IPS-20b (cell line): ENCODE data around the gene EDIL3.

Experiments used
- H3K27ac ChIP-seq: one replicate; pipeline ENCODE4 v1.5.1; 2013; ENCODE audit warnings: low read length
- H3K27me3 ChIP-seq: 2 replicates; pipeline ENCODE4 v1.6.1; 2013; ENCODE audit warnings: mild to moderate bottlenecking, low read length, inconsistent platforms; ENCODE audit not compliant: insufficient read depth
- H3K36me3 ChIP-seq: 2 replicates; pipeline ENCODE4 v1.6.1; 2013; ENCODE audit warnings: low read depth, mild to moderate bottlenecking, inconsistent platforms, low read length, moderate library complexity; ENCODE audit not compliant: insufficient read depth
- H3K4me1 ChIP-seq: 2 replicates; pipeline ENCODE4 v1.6.1; 2013; ENCODE audit warnings: mild to moderate bottlenecking, control low read depth, inconsistent platforms, low read length, moderate library complexity; ENCODE audit not compliant: insufficient read depth
- H3K4me3 ChIP-seq: 2 replicates; pipeline ENCODE4 v1.5.1; 2013; ENCODE audit warnings: mild to moderate bottlenecking, low read length, inconsistent platforms
- H3K9ac ChIP-seq: 2 replicates; pipeline ENCODE4 v1.6.1; 2013; ENCODE audit warnings: low read depth, mild to moderate bottlenecking, inconsistent platforms, low read length, moderate library complexity
- H3K9me3 ChIP-seq: 2 replicates; pipeline ENCODE4 v1.6.1; 2013; ENCODE audit warnings: mild to moderate bottlenecking, low read depth, low read length, inconsistent platforms; ENCODE audit not compliant: insufficient read depth

EDIL3 gene

GRCh38 chr5:84374568-84374967, 10.1 kb downstream of the EDIL3 start:
- H3K36me3 ChIP-seq = no peaks in the 10 kb centered on the region
- peaks cover 13% of the 10 kb centered on the region; the same call in 1 of the 2 replicates for H3K4me1 ChIP-seq
- H3K4me3 ChIP-seq = no peak overlapping the region
- H3K9me3 ChIP-seq = no peaks in the 10 kb centered on the region
- no peaks in the 10 kb centered on the region for H3K27me3 ChIP-seq
- no peak overlapping the region for H3K27ac ChIP-seq
- H3K9ac ChIP-seq = no peak overlapping the region

GRCh38 chr5:84373506-84373905, 11.2 kb downstream of the EDIL3 start:
- Histone ChIP-seq H3K27ac (no peak overlapping the region), H3K27me3 (no peaks in the 10 kb centered on the region), H3K4me3 (no peak overlapping the region), H3K9ac (no peak overlapping the region), H3K36me3 (no peaks in the 10 kb centered on the region), H3K4me1 (peaks cover 3% of the 10 kb centered on the region; the same call in 1 of the 2 replicates), H3K9me3 (no peaks in the 10 kb centered on the region)

- no peaks in the 10 kb centered on the region for H3K36me3 ChIP-seq
- H3K4me1 ChIP-seq = no peaks in the 10 kb centered on the region
- no peak overlapping the region for H3K4me3 ChIP-seq
- H3K9me3 ChIP-seq = no peaks in the 10 kb centered on the region
- H3K27ac ChIP-seq = no peak overlapping the region
- no peaks in the 10 kb centered on the region for H3K27me3 ChIP-seq
- no peak overlapping the region for H3K9ac ChIP-seq
Observed at GRCh38 chr5:84372066-84372695, 12.5 kb downstream of the EDIL3 start.

- Histone ChIP-seq H3K27ac (no peak overlapping the region), H3K9me3 (no peaks in the 10 kb centered on the region), H3K9ac (no peak overlapping the region), H3K36me3 (no peaks in the 10 kb centered on the region), H3K4me3 (no peak overlapping the region), H3K4me1 (no peaks in the 10 kb centered on the region), H3K27me3 (no peaks in the 10 kb centered on the region)
Observed at GRCh38 chr5:84370176-84370575, 14.5 kb downstream of the EDIL3 start.

GRCh38 chr5:84364043-84364442, 20.6 kb downstream of the EDIL3 start:
- Histone ChIP-seq H3K9ac (no peak overlapping the region), H3K4me3 (no peak overlapping the region), H3K4me1 (no peaks in the 10 kb centered on the region), H3K27me3 (no peaks in the 10 kb centered on the region), H3K9me3 (no peaks in the 10 kb centered on the region), H3K27ac (no peak overlapping the region), H3K36me3 (no peaks in the 10 kb centered on the region)

- no peak overlapping the region for H3K9ac ChIP-seq
- no peaks in the 10 kb centered on the region for H3K9me3 ChIP-seq
- no peaks in the 10 kb centered on the region for H3K27me3 ChIP-seq
- no peaks in the 10 kb centered on the region for H3K4me1 ChIP-seq
- H3K27ac ChIP-seq = no peak overlapping the region
- H3K4me3 ChIP-seq = no peak overlapping the region
- H3K36me3 ChIP-seq = no peaks in the 10 kb centered on the region
Observed at GRCh38 chr5:84362061-84362720, 22.5 kb downstream of the EDIL3 start.

GRCh38 chr5:84361572-84361971, 23.1 kb downstream of the EDIL3 start:
- Histone ChIP-seq H3K9ac (no peak overlapping the region), H3K9me3 (no peaks in the 10 kb centered on the region), H3K27ac (no peak overlapping the region), H3K4me3 (no peak overlapping the region), H3K4me1 (no peaks in the 10 kb centered on the region), H3K27me3 (no peaks in the 10 kb centered on the region), H3K36me3 (no peaks in the 10 kb centered on the region)

- H3K4me1 ChIP-seq = no peaks in the 10 kb centered on the region
- no peak overlapping the region for H3K9ac ChIP-seq
- no peak overlapping the region for H3K4me3 ChIP-seq
- no peaks in the 10 kb centered on the region for H3K36me3 ChIP-seq
- H3K9me3 ChIP-seq = no peaks in the 10 kb centered on the region
- no peaks in the 10 kb centered on the region for H3K27me3 ChIP-seq
- H3K27ac ChIP-seq = no peak overlapping the region
Observed at GRCh38 chr5:84360056-84360455, 24.6 kb downstream of the EDIL3 start.

GRCh38 chr5:84354101-84354500, 30.6 kb downstream of the EDIL3 start:
- no peak overlapping the region for H3K27ac ChIP-seq
- H3K9me3 ChIP-seq = no peaks in the 10 kb centered on the region
- H3K9ac ChIP-seq = no peak overlapping the region
- no peaks in the 10 kb centered on the region for H3K4me1 ChIP-seq
- no peaks in the 10 kb centered on the region for H3K27me3 ChIP-seq
- no peaks in the 10 kb centered on the region for H3K36me3 ChIP-seq
- H3K4me3 ChIP-seq = no peak overlapping the region

- Histone ChIP-seq H3K4me3 (no peak overlapping the region), H3K27ac (no peak overlapping the region), H3K4me1 (peaks cover 18% of the 10 kb centered on the region), H3K36me3 (no peaks in the 10 kb centered on the region), H3K9me3 (no peaks in the 10 kb centered on the region), H3K9ac (no peak overlapping the region), H3K27me3 (no peaks in the 10 kb centered on the region)
Observed at GRCh38 chr5:84344788-84345187, 39.9 kb downstream of the EDIL3 start.

- no peaks in the 10 kb centered on the region for H3K27me3 ChIP-seq
- no peaks in the 10 kb centered on the region for H3K9me3 ChIP-seq
- H3K36me3 ChIP-seq = no peaks in the 10 kb centered on the region
- H3K4me3 ChIP-seq = no peak overlapping the region
- no peak overlapping the region for H3K27ac ChIP-seq
- H3K4me1 ChIP-seq = peaks cover 17% of the 10 kb centered on the region
- no peak overlapping the region for H3K9ac ChIP-seq
Observed at GRCh38 chr5:84343171-84343570, 41.5 kb downstream of the EDIL3 start.

- Histone ChIP-seq H3K36me3 (no peaks in the 10 kb centered on the region), H3K9me3 (no peaks in the 10 kb centered on the region), H3K4me3 (no peak overlapping the region), H3K9ac (no peak overlapping the region), H3K27ac (no peak overlapping the region), H3K27me3 (no peaks in the 10 kb centered on the region), H3K4me1 (no peaks in the 10 kb centered on the region)
Observed at GRCh38 chr5:84332106-84332505, 52.6 kb downstream of the EDIL3 start.
